Measurements from ENCODE around the gene FGF4. TPM values are rescaled to one million over a fixed set of nuclear protein-coding genes. Genes with fewer than 3 reads are reported as not detected.
"Not testable (repeated sequence)": the region's sequence is repeated elsewhere in the genome, so short reads cannot be mapped to it uniquely, and the experiment has no call there.

The FGF4 gene
- total and polyA plus RNA-seq, 2 donors (not counting 3 experiments of a cell fraction or from before 2014, with no cell fraction given): not detected

DNA sequence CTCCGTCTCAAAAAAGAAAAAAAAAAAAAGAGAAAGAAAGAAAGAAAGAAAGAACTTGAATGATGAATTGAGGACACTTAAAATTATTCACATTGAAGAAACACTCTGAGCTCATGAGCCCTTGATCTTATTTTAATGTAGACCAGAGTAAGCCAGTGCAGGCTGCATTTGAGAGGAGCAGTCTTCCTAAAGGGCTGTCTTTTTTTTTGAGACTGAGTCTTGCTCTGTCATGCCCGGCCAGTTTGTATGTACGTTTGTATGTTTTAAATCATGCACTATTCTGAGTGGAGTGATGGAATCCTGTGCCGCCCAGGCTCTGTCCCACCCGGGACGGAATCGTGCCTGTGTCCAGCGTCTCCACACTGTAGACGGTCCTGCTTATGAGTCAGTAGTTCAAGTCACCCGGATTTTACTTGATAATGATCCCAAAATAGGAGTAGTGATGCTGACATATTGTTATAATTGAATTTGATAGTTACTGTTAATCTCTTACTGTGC is 9.6 kb downstream of the FGF4 start:
- Histone ChIP-seq H3K9me1 (replicated peaks; ENCODE audit: control insufficient read depth, extremely low read depth, insufficient read depth, low read length) (no peaks in the 10 kb centered on the region), H3K4me3 (replicated peaks in 1 of 3; ENCODE audit: insufficient read depth in 1 of 3, low read depth in 1 of 3, low read length in 3 of 3) (no peak overlapping the region), H4K20me1 (replicated peaks; ENCODE audit: control insufficient read depth, extremely low read depth, insufficient read depth, low read length) (no peaks in the 10 kb centered on the region), H3K27ac (ENCODE audit: insufficient read depth, low read depth, low read length) (no peak overlapping the region), H3K4me2 (ENCODE audit: insufficient read depth, low read length) (no peak overlapping the region), H3K4me1 (ENCODE audit: control insufficient read depth, extremely low read depth, insufficient read depth, low read length) (no peaks in the 10 kb centered on the region), H3K36me3 (ENCODE audit: control insufficient read depth in 2 of 2, extremely low read depth in 1 of 2, insufficient read depth in 2 of 2, low read length in 2 of 2) (no peaks in the 10 kb centered on the region), H3K9me3 (replicated peaks; ENCODE audit: control insufficient read depth, insufficient read depth, low read length) (no peaks in the 10 kb centered on the region), H3K9ac (replicated peaks; ENCODE audit: extremely low read depth, insufficient read depth, low read length) (no peak overlapping the region), H3K79me2 (ENCODE audit: control insufficient read depth, insufficient read depth, low read length) (no peaks in the 10 kb centered on the region), H3K27me3 (ENCODE audit: control insufficient read depth in 2 of 2, insufficient read depth in 2 of 2, low read length in 2 of 2) (peaks cover 0 to 3% of the 10 kb centered on the region in 2 experiments), H2AFZ (ENCODE audit: low read depth, low read length) (no peak overlapping the region)
- BruUV-seq (replicated peaks): no TSS peak
- intact Hi-C loops (cut with micrococcal nuclease): no loop called here
- dilution Hi-C loops (cut with MboI; ENCODE audit: extremely low pct_ligation_motif_present, low sequenced_read_pairs): no loop called here
- TF ChIP-seq FOS (IDR thresholded peaks at IDR 0.05; ENCODE audit: borderline replicate concordance, insufficient read depth, low read length) (no peak), EZH2 (IDR thresholded peaks at IDR 0.05; ENCODE audit: borderline replicate concordance, low read depth, low read length, severe bottlenecking) (no peak), GATA2 (IDR thresholded peaks at IDR 0.05; ENCODE audit: insufficient read depth, insufficient read length, low read depth, low read length) (no peak), JUN (IDR thresholded peaks at IDR 0.05; ENCODE audit: borderline replicate concordance, insufficient read depth, insufficient read length, low read depth) (no peak), POLR2A (IDR thresholded peaks at IDR 0.05; ENCODE audit: low read depth, low read length) (no peak), POLR2AphosphoS5 (IDR thresholded peaks at IDR 0.05; ENCODE audit: insufficient read depth, low read depth, low read length) (no peak), MYC (IDR thresholded peaks at IDR 0.05; ENCODE audit: low read depth, low read length) (no peak)
- TF ChIP-seq, protein P1, sequence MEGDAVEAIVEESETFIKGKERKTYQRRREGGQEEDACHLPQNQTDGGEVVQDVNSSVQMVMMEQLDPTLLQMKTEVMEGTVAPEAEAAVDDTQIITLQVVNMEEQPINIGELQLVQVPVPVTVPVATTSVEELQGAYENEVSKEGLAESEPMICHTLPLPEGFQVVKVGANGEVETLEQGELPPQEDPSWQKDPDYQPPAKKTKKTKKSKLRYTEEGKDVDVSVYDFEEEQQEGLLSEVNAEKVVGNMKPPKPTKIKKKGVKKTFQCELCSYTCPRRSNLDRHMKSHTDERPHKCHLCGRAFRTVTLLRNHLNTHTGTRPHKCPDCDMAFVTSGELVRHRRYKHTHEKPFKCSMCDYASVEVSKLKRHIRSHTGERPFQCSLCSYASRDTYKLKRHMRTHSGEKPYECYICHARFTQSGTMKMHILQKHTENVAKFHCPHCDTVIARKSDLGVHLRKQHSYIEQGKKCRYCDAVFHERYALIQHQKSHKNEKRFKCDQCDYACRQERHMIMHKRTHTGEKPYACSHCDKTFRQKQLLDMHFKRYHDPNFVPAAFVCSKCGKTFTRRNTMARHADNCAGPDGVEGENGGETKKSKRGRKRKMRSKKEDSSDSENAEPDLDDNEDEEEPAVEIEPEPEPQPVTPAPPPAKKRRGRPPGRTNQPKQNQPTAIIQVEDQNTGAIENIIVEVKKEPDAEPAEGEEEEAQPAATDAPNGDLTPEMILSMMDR (IDR thresholded peaks at IDR 0.05; ENCODE audit: extremely low read depth in 1 of 2, insufficient read depth in 1 of 2, low read depth in 1 of 2, low read length in 2 of 2): no peak
- TF ChIP-seq, protein P2, sequence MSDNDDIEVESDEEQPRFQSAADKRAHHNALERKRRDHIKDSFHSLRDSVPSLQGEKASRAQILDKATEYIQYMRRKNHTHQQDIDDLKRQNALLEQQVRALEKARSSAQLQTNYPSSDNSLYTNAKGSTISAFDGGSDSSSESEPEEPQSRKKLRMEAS (IDR thresholded peaks at IDR 0.05; ENCODE audit: insufficient read depth, insufficient read length): no peak
- no peak for FAIRE-seq
- ChIA-PET POLR2A (no interaction called here), CTCF (no interaction called here)
- DNase-seq (ENCODE audit: low read depth, low spot score): no peak

DNA sequence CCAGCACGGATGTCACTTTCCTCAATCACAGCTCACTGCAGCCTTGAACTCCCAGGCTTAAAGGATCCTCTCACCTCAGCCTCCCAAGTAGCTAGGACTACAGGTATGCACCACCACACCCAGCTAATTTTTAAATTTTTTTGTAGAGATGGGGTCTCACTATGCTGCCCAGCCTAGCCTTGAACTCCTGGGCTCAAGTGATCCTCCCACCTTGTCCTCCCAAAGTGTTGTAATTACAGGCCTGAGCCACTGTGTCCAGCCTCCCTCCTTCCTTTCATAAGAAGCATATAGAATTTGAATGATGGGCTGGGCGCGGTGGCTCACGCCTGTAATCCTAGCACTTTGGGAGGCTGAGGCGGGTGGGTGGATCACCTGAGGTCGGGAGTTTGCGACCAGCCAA is 10.2 kb downstream of the FGF4 start:
- H3K36me3 ChIP-seq (ENCODE audit: control insufficient read depth in 2 of 2, extremely low read depth in 1 of 2, insufficient read depth in 2 of 2, low read length in 2 of 2); H3K79me2 ChIP-seq (ENCODE audit: control insufficient read depth, insufficient read depth, low read length); H3K9me1 ChIP-seq (replicated peaks; ENCODE audit: control insufficient read depth, extremely low read depth, insufficient read depth, low read length); CTCF ChIA-PET; H3K4me2 ChIP-seq (ENCODE audit: insufficient read depth, low read length); H3K9ac ChIP-seq (replicated peaks; ENCODE audit: extremely low read depth, insufficient read depth, low read length); FAIRE-seq; H4K20me1 ChIP-seq (replicated peaks; ENCODE audit: control insufficient read depth, extremely low read depth, insufficient read depth, low read length); H2AFZ ChIP-seq (ENCODE audit: low read depth, low read length); DNase-seq (ENCODE audit: low read depth, low spot score); H3K27ac ChIP-seq (ENCODE audit: insufficient read depth, low read depth, low read length); H3K4me1 ChIP-seq (ENCODE audit: control insufficient read depth, extremely low read depth, insufficient read depth, low read length); H3K27me3 ChIP-seq (ENCODE audit: control insufficient read depth in 2 of 2, insufficient read depth in 2 of 2, low read length in 2 of 2); H3K9me3 ChIP-seq (replicated peaks; ENCODE audit: control insufficient read depth, insufficient read depth, low read length); intact Hi-C loops (cut with micrococcal nuclease); H3K4me3 ChIP-seq (replicated peaks in 1 of 3; ENCODE audit: insufficient read depth in 1 of 3, low read depth in 1 of 3, low read length in 3 of 3); BruUV-seq (replicated peaks); POLR2A ChIA-PET; dilution Hi-C loops (cut with MboI; ENCODE audit: extremely low pct_ligation_motif_present, low sequenced_read_pairs): not testable (repeated sequence)

Data from endothelial cell of umbilical vein (primary cell).